GM18526 (cell line): ENCODE data around the gene SLC27A1.

Source experiments
- POLR2A ChIP-seq: IDR thresholded peaks from 3 replicates; pipeline ENCODE4 v1.6.1; 2011; ENCODE audit not compliant: insufficient read length; ENCODE audit errors: extremely low read depth

SLC27A1 gene

DNA sequence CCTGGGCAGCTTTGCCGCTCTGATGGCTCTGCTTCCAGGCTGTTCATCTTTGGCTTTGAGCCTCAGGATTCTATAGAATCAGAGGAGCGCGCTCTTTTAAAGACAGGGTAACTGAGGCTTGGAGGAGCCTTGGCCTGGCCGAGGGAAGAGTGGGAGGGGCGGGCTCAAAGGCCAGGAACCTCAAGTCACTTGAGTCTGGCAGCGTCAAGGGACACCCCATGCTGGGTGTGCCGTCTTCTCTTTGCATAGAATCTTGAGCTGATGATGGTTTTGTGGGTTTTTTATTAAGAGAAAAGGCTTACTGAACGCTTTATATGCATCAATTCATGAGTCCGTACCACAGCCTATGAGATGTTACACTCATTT is 42.2 kb downstream of the SLC27A1 start:
- no peak for TF ChIP-seq POLR2A

DNA sequence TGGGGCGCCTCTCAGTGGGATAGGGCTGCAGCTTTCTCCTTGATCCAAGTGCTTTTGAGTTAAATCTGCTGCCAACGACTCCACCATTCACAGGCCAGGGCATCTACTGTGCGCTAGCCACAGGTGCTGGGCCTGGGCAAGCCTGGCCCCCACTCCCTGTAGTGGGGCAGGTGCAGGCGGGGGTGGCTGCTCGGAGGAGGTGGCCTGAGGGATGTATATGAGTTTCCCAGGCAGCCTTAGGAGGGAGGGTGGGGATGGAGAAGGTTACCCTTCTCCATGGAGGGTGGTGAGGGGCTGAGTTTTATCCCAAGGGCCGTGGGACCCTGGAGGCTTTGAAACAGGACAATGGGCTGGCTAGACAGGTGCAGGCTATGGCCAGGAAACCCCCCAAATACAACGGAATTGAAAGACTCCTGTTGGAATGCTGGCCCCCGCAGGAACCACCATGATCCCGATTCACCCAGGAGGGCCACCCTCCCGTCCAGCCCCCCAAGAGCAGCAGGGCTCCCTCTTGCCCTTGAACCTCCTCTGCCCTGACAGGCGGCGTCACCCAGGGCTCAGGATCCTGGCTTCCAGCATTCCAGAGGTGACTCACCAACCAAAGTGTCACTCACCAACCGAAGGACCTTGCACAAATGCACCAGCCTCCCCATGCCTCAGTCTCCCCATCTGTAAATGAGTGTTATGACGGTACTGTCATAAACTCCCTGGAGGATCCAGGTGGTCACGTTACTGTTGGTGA is 45.3 kb downstream of the SLC27A1 start:
- no peak for TF ChIP-seq POLR2A

DNA sequence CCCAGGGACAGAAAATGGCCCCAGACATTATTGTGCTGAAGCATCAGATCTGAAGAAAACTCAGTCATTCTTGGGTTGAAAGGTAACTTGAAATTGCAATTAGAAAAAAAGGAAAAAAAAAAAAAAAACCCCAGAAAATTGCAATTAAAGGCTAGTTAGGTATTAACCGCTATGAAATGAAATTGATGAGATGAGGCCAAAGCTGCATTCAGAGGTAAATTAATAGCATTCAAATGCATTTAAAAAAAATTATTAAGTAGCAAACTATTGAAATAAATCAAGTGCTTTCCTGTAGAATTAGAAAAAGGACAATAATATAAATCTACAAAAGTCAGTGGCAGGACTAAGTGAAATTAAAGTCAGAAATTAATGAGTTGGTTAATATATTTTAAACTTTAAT is 47.6 kb downstream of the SLC27A1 start:
- no peak for TF ChIP-seq POLR2A

DNA sequence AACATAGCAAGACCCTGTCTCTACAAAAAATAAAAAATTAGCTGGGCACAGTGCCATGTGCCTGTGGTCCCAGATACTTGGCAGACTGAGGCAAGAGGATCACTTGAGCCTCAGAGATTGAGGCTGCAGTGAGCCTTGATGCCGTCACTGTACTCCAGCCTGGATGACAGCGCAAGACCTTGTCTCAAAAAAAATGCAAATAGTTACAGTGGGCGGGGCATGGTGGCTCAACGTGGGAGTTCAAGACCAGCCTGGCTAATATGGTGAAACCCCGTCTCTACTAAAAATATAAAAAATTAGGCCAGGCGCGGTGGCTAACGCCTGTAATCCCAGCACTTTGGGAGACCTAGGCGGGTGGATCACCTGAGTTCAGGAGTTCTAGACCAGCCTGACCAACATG is 49.6 kb downstream of the SLC27A1 start:
- TF ChIP-seq POLR2A, result no peak

DNA sequence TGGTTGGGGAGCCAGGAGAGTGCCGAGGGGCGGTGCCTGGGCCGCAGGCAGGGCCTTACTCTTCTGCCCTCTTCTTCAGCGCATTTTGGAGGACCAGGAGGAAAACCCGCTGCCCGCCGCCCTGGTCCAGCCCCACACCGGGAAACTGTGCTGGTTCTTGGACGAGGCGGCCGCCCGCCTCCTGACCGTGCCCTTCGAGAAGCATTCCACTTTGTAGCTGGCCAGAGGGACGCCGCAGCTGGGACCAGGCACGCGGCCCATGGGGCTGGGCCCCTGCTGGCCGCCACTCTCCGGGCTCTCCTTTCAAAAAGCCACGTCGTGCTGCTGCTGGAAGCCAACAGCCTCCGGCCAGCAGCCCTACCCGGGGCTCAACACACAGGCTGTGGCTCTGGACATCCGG is 50.5 kb downstream of the SLC27A1 start:
- TF ChIP-seq POLR2A, result no peak

DNA sequence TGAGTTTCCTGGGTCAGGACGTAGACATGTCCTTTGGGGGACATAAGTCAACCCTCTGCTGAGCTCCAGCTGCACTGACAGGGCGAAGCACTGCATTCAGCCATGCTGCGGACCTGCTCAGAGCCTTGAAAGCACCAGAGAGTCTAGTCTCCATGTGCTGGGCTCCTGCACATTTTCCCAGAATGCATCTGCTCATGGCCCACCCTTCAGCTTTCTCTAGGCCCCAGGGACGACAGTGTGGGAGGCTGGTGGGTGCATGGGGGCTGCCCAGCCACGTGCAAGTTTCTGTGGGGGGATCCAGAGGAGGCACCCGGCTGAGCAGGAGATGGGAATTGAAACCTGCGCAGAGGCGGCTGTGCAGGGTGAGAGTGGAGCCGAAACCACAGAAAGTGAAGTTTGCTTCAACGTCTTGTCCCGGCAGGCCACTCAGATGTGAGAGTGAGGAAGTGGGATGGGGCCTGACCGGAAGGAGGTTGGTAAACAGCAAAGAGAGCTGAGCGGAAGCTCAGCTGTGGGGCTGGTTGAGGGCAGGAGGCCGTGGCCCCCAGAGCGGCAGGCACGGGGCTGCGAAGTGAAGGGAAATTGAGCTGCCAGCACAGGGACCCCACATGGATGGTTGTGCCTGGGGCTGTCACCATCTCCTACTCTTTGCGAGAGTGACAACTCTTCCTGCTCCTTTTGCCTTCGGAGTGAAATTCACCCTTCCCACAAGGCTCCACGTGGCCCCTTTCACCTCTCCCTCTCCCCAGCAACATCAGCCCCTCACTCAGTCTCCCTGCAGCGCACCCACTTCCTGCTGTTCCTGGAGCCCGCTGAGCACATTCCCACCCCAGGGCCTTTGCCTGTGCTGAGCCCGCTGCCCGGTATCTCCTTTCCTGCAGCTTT is 52.9 kb downstream of the SLC27A1 start:
- peak; percentile 63 for TF ChIP-seq POLR2A

DNA sequence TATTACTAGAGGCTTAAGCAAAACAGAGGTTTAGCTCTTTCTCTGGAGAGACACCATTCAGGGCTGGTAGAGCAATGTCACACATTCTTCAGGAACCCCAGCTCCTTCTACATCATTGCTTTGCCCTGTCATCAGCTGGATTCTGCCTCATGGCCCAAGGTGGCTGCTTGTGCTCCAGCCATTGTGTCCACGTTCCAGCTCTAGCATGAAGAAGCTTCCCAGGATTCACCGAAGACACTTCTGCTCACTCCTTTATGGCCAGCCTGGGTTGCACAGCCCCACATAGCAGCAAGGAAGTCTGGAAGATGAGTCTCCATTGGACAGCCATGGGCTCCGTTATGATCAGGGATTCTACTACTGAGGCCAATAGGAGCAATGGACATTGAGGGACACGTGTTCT is 54.3 kb downstream of the SLC27A1 start:
- TF ChIP-seq POLR2A, result no peak

DNA sequence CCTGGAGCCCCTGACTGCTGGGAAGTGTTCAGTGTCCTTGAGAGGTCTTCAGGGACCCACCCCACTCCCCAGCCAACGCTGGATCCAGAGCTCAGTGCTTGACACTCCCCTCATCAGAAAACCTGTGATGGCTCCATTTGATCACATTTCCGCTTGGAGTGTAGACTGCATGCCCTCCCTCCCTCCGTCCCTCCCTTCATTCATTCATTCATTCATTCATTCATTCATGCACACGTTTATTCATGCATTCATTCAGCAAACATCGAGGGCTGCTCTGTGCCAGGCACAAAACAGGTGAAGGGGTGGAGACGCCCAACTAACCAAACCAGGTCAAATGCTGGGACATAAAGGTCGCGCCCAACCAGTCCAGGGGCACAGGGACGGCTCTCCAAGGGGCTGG is 54.8 kb downstream of the SLC27A1 start:
- TF ChIP-seq POLR2A, result no peak

DNA sequence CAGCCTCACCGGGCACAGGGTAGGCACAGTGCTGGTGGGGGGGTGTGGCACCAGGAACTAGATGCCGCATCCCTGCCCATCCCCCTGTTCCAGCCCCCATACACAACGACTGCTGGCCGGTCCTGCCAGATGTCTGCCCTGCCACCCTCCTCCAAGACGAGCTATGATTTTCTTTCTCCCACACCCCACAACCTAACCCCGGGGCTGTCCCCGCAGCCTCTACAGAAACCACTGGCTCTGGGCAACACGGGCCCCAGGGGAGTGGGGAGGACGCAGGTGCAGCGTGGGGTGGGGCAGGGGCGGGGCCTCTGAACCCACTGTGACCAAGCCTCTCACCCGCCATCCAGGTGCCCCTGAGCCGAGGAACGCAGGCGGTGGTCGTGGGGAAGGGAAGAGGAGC is 56.6 kb downstream of the SLC27A1 start:
- TF ChIP-seq POLR2A, result no peak

DNA sequence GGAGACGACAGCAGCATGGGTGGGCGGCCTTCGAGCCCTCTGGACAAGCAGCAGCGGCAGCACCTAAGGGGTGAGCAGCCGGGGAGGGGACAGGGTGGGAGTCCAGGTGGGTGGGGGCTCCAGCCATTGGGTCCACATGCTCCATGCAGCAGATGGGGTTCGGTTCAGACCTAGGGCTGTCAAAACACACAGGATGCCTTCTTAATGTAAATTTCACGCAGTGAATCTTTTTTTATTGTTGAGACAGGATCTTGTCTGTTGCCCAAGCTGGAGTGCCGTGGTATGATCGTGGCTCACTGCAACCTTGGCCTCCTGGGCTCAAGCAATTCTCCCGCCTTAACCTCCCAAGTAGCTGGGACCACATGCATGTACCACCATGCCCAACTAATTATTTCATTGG is 57.0 kb downstream of the SLC27A1 start:
- no peak for TF ChIP-seq POLR2A

DNA sequence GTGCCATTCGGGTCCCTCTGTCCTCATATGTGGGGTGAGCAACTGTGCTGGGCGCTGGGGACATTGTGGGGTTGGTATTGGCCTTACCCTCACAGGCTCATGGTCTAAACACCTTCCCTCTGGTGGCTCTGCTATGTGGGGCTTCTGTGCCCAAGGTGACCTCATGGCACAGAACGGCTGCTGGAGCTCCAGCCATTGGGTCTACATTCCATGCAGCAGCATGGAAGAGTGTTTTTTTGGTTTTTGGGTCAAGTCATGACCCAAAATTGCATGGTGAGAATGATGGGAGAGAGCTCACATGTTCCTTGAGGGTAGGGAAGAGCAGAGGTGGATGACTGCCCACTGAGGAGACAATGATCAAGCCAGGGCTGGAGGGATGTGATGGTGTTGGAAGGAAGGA is 58.3 kb downstream of the SLC27A1 start:
- TF ChIP-seq POLR2A, result no peak

DNA sequence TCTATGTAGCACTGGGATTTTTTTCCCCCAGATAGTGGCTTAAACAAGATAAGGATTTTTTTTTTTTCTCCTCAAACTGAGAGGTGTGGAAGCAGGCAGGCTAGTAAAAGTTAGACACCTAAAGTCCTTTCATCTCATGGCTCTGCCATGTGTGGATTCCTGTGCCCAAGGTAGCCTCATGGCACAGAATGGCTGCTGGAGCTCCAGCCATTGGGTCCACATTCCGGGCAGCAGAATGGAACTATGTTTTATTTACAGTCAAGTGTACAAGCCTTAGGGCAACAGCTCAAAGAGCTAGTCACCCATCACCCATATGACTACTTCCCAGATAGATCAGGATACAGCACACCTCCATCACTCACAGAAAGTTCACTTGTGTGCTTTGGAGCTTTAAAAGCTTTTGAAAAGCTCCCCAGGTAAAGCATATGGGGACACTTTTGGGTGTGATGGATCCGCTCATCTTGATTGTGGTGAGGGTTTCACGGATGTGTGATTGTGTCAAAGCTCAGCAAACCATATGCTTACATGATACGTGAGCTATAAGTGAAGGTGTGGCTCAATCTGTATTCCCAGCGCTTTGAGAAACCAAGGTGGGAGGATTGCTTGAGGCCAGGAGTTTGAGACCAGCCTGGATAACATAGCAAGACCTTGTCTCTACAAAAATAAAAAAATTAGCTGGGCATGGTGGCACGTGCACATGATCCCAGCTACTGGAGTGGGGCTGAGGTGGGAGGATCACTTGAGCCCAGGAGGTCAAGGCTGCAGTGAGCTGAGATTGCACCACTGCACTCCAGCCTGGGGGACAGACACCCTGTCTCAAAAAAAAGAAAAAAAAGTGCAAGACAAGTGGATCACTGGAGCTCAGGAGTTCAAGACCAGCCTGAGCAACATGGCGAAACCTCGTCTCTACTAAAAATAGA is 59.2 kb downstream of the SLC27A1 start:
- TF ChIP-seq POLR2A, result no peak

DNA sequence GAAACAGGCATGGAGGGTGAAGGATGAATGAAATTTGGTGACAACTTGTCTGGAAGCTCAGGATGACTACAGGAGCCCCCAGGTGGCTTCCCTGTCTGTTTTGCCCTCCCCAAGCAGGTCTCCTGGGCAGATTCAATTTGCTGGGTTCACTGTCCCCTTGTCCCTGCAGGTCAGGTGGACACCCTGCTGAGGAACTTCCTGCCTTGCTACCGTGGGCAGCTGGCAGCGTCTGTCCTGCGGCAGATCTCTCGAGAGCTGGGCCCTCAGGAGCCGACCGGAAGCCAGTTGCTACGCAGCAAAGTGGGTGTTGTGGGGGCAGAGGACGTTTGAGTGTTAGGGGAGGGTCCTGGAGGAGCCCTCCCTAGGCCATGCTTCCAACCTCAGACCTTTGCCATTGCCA is 60.3 kb downstream of the SLC27A1 start:
- TF ChIP-seq POLR2A, result no peak

DNA sequence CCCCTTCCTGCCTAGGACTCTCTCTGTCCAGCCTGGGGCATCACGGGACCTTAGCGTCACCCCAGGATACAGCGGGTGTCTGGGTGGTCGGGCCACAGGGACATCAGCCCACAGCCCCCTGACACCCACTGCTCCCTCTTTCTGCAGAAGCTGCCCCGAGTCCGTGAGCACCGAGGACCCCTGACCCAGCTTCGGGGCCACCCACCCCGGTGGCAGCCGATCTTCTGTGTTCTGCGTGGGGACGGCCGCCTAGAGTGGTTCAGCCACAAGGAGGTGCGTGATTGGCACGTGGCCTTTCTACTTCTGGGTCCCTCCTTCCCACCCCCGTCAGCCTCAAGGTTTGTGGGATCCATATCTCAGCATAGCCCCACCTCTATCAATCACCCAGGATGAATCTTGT is 61.8 kb downstream of the SLC27A1 start:
- no peak for TF ChIP-seq POLR2A

DNA sequence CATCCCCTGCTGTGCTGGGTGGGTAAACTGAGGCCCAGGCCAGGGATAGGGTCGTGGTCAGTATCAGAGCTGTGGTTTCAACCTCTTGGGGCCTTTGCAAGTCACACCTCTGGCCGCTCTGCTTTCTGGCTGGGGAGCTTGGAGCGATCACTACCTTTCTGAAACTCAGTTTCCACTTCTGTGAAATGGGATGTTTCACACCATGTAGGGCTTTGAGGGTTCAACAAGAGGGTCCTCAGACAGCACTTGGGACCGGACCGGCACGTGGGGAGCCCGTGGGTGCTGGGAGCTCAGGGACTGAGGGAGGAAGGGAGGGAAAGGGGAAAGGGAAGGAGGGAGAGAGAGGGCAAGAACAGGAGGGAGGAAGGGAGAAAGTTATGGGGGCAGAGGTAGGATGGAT is 62.2 kb downstream of the SLC27A1 start:
- TF ChIP-seq POLR2A, result no peak
